CD4-positive, alpha-beta T cell treated with Interleukin-2 at 100 ng/mL for 4 hours (primary cell): ENCODE results near the gene NDUFB6.
A peak's percentile ranks its signal among the peaks of the same experiment; 100 is the strongest.
"Not testable (repeated sequence)": the region's sequence is repeated elsewhere in the genome, so short reads cannot be mapped to it uniquely, and the experiment has no call there.

Experiments
- DNase-seq: peaks from one replicate; pipeline ENCODE4 v3.0.0-alpha.2; 2020; ENCODE audit warnings: low spot score

The NDUFB6 gene

GRCh38 chr9:32572900-32573523, at the start of gene NDUFB6:
Gene NDUFB6, minus strand, starts transcription at chr9:32573159. Its CDS starts 99 bp downstream, at chr9:32573060.
- peak; percentile 96 for DNase-seq

GRCh38 chr9:32618261-32618660, 45.3 kb upstream of the NDUFB6 start:
- DNase-seq = no peak

- DNase-seq = no peak
Measured at GRCh38 chr9:32606811-32607210, 33.9 kb upstream of the NDUFB6 start.

- DNase-seq = no peak
Measured at GRCh38 chr9:32603914-32604852, 31.2 kb upstream of the NDUFB6 start.

- not testable (repeated sequence) for DNase-seq
Measured at GRCh38 chr9:32599021-32599420, 26.1 kb upstream of the NDUFB6 start.

- no peak for DNase-seq
Measured at GRCh38 chr9:32596936-32597335, 24.0 kb upstream of the NDUFB6 start.

- DNase-seq = no peak
Measured at GRCh38 chr9:32596096-32596865, 23.3 kb upstream of the NDUFB6 start.

GRCh38 chr9:32590898-32591297, 17.9 kb upstream of the NDUFB6 start:
- no peak for DNase-seq

- DNase-seq = no peak
Measured at GRCh38 chr9:32590476-32590875, 17.5 kb upstream of the NDUFB6 start.

- peak; percentile 19 for DNase-seq
Measured at GRCh38 chr9:32589083-32589723, 16.2 kb upstream of the NDUFB6 start.

- DNase-seq = no peak
Measured at GRCh38 chr9:32587901-32588300, 14.9 kb upstream of the NDUFB6 start.

- no peak for DNase-seq
Measured at GRCh38 chr9:32584784-32585183, 11.8 kb upstream of the NDUFB6 start.

- DNase-seq = peak; percentile 53
Measured at GRCh38 chr9:32581512-32582143, 8.7 kb upstream of the NDUFB6 start.

- no peak for DNase-seq
Measured at GRCh38 chr9:32580631-32581300, 7.8 kb upstream of the NDUFB6 start.

- peak; percentile 85 for DNase-seq
Measured at GRCh38 chr9:32579706-32580331, 6.9 kb upstream of the NDUFB6 start.

GRCh38 chr9:32578976-32579375, 6.0 kb upstream of the NDUFB6 start:
- no peak for DNase-seq

GRCh38 chr9:32577316-32577715, 4.4 kb upstream of the NDUFB6 start:
- DNase-seq = no peak

GRCh38 chr9:32574858-32575257, 1.9 kb upstream of the NDUFB6 start:
- DNase-seq = no peak

- no peak for DNase-seq
Measured at GRCh38 chr9:32573821-32574220, 862 bp upstream of the NDUFB6 start.
